Mammary epithelial cell (primary cell): ENCODE measurements around the gene RUNX2.

Experiments
- CTCF ChIP-seq, 2 donors: IDR thresholded peaks in 1 of 2; conservative IDR thresholded peaks in 1 of 2; 2 replicates each; pipeline ENCODE4 v1.5.1; 2011 to 2012; ENCODE audit warnings: inconsistent platforms in 2 of 2, low read length in 2 of 2, mild to moderate bottlenecking in 2 of 2, control low read depth in 1 of 2, low read depth in 1 of 2; ENCODE audit not compliant: insufficient read depth in 1 of 2; ENCODE audit errors: extremely low read depth in 1 of 2
- EZH2 ChIP-seq: IDR thresholded peaks from 2 replicates; pipeline ENCODE4 v1.6.1; 2012; ENCODE audit warnings: low read length, inconsistent platforms, borderline replicate concordance

GRCh38 chr6:45424451-45424861 lies 96.3 kb downstream of the RUNX2 start:
- TF ChIP-seq CTCF (conservative IDR thresholded peaks at IDR 0.05 in 1 of 2, IDR thresholded peaks at IDR 0.05 in 1 of 2; ENCODE audit: extremely low read depth in 1 of 2, insufficient read depth in 1 of 2, low read depth in 1 of 2, low read length in 2 of 2) = no peak
- no peak for TF ChIP-seq EZH2
